ENCODE measurements around the gene CCL23.
"Not testable (repeated sequence)": the region's sequence is repeated elsewhere in the genome, so short reads cannot be mapped to it uniquely, and the experiment has no call there.

CCL23 gene

GRCh38 chr17:36004594-36005108 lies 13.1 kb downstream of the CCL23 start:
- no peak for DNase-seq (ENCODE audit: low read depth in 2 of 2)

- DNase-seq (ENCODE audit: low read depth in 2 of 2), result no peak
These were observed 15.1 kb downstream of the CCL23 start for GRCh38 chr17:36002631-36003030.

GRCh38 chr17:36001862-36002603 lies 15.7 kb downstream of the CCL23 start:
- DNase-seq (ENCODE audit: low read depth in 2 of 2), result no peak

- no peak for DNase-seq (ENCODE audit: low read depth in 2 of 2)
These were observed 16.5 kb downstream of the CCL23 start, which contains the start of gene CCL15 for GRCh38 chr17:36001110-36001771. CCL15 (minus strand) TSS chr17:36001553; CDS start chr17:36001492, 61 bp downstream.

- no peak for DNase-seq (ENCODE audit: low read depth in 2 of 2)
These were observed 17.1 kb downstream of the CCL23 start for GRCh38 chr17:36000732-36001109.

- DNase-seq (ENCODE audit: low read depth in 2 of 2), result no peak
These were observed 19.0 kb downstream of the CCL23 start for GRCh38 chr17:35998756-35999155.

- no peak for DNase-seq (ENCODE audit: low read depth in 2 of 2)
These were observed 19.7 kb downstream of the CCL23 start for GRCh38 chr17:35998018-35998545.

GRCh38 chr17:35995346-35995745 lies 22.4 kb downstream of the CCL23 start:
- not testable (repeated sequence) for DNase-seq (ENCODE audit: low read depth in 2 of 2)

- no peak for DNase-seq (ENCODE audit: low read depth in 2 of 2)
These were observed 26.7 kb downstream of the CCL23 start for GRCh38 chr17:35991075-35991474.

- DNase-seq (ENCODE audit: low read depth in 2 of 2), result no peak
These were observed 29.6 kb downstream of the CCL23 start for GRCh38 chr17:35988164-35988563.

- DNase-seq (ENCODE audit: low read depth in 2 of 2), result no peak
These were observed 31.1 kb downstream of the CCL23 start, which contains the start of gene CCL14 for GRCh38 chr17:35986643-35987042. CCL14 (minus strand) TSS chr17:35986729; CDS start chr17:35986649, 80 bp downstream.

- DNase-seq (ENCODE audit: low read depth in 2 of 2), result no peak
These were observed 33.6 kb downstream of the CCL23 start for GRCh38 chr17:35984140-35984539.

- DNase-seq (ENCODE audit: low read depth in 2 of 2), result no peak
These were observed 35.2 kb downstream of the CCL23 start for GRCh38 chr17:35982409-35983191.

- DNase-seq (ENCODE audit: low read depth in 2 of 2), result no peak
These were observed 35.9 kb downstream of the CCL23 start for GRCh38 chr17:35981908-35982330.

GRCh38 chr17:35981246-35981645 lies 36.5 kb downstream of the CCL23 start, which contains the start of gene CCL16:
CCL16 (minus strand) TSS chr17:35981497; CDS start chr17:35981420, 77 bp downstream.
- DNase-seq (ENCODE audit: low read depth in 2 of 2), result no peak

GRCh38 chr17:35978346-35978745 lies 39.4 kb downstream of the CCL23 start:
- DNase-seq (ENCODE audit: low read depth in 2 of 2), result no peak

- DNase-seq (ENCODE audit: low read depth in 2 of 2), result no peak
These were observed 40.3 kb downstream of the CCL23 start for GRCh38 chr17:35977509-35977908.

- DNase-seq (ENCODE audit: low read depth in 2 of 2), result no peak
These were observed 44.2 kb downstream of the CCL23 start for GRCh38 chr17:35973333-35974260.

GRCh38 chr17:35972945-35973332 lies 44.8 kb downstream of the CCL23 start:
- DNase-seq (ENCODE audit: low read depth in 2 of 2), result no peak

GRCh38 chr17:35972535-35972934 lies 45.2 kb downstream of the CCL23 start:
- DNase-seq (ENCODE audit: low read depth in 2 of 2), result no peak

- DNase-seq (ENCODE audit: low read depth in 2 of 2), result no peak
These were observed 45.7 kb downstream of the CCL23 start for GRCh38 chr17:35972066-35972465.
